Neutrophil (primary cell): ENCODE results near the gene XPOT.

Source experiments
- H3K27ac ChIP-seq: fragments of 200-600 bp; sonication (generic); 2 replicates; pipeline ENCODE4 v1.5.1; 2016; ENCODE audit warnings: mild to moderate bottlenecking, moderate library complexity
- H3K27me3 ChIP-seq: fragments of 200-600 bp; sonication (generic); 2 replicates; pipeline ENCODE4 v1.6.0; 2016; ENCODE audit warnings: mild to moderate bottlenecking
- H3K36me3 ChIP-seq: fragments of 200-600 bp; sonication (generic); 2 replicates; pipeline ENCODE4 v1.5.1; 2017
- H3K4me1 ChIP-seq, 2 experiments: fragments of 200-600 bp in 1 of 2; sonication (generic) in 1 of 2; 1 replicate in 1 of 2; 2 replicates in 1 of 2; pipeline versions ENCODE4 v1.5.1 to v1.6.1; 2013 to 2016; ENCODE audit warnings: low read depth in 1 of 2, low read length in 1 of 2, mild to moderate bottlenecking in 1 of 2, moderate library complexity in 1 of 2; ENCODE audit not compliant: control insufficient read depth in 1 of 2, insufficient read depth in 1 of 2
- H3K4me3 ChIP-seq, 2 experiments: fragments of 200-600 bp in 1 of 2; sonication (generic) in 1 of 2; 1 replicate in 1 of 2; 2 replicates in 1 of 2; pipeline ENCODE4 v1.5.1; 2013 to 2016; ENCODE audit warnings: low read depth in 1 of 2, low read length in 1 of 2, mild to moderate bottlenecking in 1 of 2, moderate library complexity in 1 of 2
- H3K9me3 ChIP-seq: fragments of 200-600 bp; sonication (generic); 2 replicates; pipeline ENCODE4 v1.5.1; 2016
- TF ChIP-seq, protein P1 (sequence below): fragments of 200-600 bp; sonication (generic); IDR thresholded peaks from 2 replicates; pipeline ENCODE4 v1.5.1; 2016; ENCODE audit warnings: antibody characterized with exemption

The XPOT gene

DNA sequence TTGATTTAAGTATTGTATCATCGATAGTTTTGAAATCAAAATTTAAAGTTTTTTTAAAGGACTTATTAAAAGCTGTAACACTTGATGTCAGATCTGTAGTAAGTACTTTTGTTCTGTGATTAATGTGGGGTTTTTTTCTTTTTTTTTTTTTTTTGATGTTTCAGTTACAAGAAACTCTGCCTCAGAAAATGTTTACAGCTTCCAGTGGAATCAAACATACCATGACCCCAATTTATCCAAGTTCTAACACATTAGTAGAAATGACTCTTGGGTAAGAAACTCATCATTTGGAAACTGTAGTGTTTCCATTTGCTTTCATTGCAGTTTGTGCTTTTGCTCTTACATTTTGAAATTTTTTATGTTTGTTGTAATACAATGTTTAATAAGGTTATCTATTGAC is 93.3 kb downstream of the XPOT start:
- no peaks in the 10 kb centered on the region for H3K9me3 ChIP-seq
- H3K4me1 ChIP-seq = peaks cover 13 to 16% of the 10 kb centered on the region in 2 experiments
- H3K27ac ChIP-seq = no peak overlapping the region
- TF ChIP-seq, protein P1, sequence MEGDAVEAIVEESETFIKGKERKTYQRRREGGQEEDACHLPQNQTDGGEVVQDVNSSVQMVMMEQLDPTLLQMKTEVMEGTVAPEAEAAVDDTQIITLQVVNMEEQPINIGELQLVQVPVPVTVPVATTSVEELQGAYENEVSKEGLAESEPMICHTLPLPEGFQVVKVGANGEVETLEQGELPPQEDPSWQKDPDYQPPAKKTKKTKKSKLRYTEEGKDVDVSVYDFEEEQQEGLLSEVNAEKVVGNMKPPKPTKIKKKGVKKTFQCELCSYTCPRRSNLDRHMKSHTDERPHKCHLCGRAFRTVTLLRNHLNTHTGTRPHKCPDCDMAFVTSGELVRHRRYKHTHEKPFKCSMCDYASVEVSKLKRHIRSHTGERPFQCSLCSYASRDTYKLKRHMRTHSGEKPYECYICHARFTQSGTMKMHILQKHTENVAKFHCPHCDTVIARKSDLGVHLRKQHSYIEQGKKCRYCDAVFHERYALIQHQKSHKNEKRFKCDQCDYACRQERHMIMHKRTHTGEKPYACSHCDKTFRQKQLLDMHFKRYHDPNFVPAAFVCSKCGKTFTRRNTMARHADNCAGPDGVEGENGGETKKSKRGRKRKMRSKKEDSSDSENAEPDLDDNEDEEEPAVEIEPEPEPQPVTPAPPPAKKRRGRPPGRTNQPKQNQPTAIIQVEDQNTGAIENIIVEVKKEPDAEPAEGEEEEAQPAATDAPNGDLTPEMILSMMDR = no peak
- H3K4me3 ChIP-seq = no peak overlapping the region
- peaks cover 60% of the 10 kb centered on the region for H3K36me3 ChIP-seq
- no peaks in the 10 kb centered on the region for H3K27me3 ChIP-seq

DNA sequence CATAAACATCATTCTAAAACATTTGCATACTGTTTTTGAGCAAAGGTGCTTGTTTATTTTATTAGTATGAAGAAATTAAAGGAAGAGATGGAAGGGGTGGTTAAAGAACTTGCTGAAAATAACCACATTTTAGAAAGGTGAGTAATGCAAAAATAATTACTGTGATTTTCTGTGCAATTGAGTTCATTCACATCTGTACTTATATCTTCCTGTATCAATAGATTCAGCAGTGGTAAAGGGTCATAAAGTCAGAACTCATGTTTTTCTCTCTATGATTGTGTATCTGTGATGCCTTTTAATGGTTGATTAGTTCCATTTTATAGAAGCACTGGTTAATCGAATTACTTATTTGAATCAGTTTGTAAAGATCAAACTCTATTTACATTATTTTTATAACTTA is 93.7 kb downstream of the XPOT start:
- TF ChIP-seq, protein P1 = no peak
- no peaks in the 10 kb centered on the region for H3K9me3 ChIP-seq
- no peaks in the 10 kb centered on the region for H3K27me3 ChIP-seq
- no peak overlapping the region for H3K27ac ChIP-seq
- H3K4me1 ChIP-seq = peaks cover 13 to 16% of the 10 kb centered on the region in 2 experiments
- H3K4me3 ChIP-seq = no peak overlapping the region
- H3K36me3 ChIP-seq = peaks cover 56% of the 10 kb centered on the region

DNA sequence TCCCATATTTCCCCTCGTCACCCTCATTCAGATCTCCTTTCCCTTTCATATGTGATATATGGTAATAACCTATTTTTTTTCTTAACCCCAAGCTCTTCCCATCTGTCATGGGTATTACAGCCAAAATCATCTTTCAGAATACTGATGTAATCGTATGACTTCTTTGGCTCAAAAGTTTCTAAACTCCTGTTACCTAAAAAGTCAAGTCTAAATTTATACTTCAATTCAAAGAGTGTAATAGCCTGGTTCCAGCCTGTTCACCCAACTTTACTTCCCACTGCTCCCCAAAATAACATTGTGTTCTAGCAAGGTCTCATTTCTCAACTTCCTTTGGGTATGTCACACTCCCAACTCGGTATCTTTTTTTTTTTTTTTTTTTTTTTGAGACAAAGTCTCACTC is 96.2 kb downstream of the XPOT start:
- Histone ChIP-seq H3K4me3 (no peak overlapping the region), H3K36me3 (peaks cover 37% of the 10 kb centered on the region), H3K4me1 (peaks cover 13 to 16% of the 10 kb centered on the region in 2 experiments), H3K27me3 (no peaks in the 10 kb centered on the region), H3K9me3 (no peaks in the 10 kb centered on the region), H3K27ac (peak overlapping the region; percentile 76)
- TF ChIP-seq, protein P1 = no peak
